HepG2 (cell line): ENCODE data around the gene RFX7. TPM values are rescaled to one million over a fixed set of nuclear protein-coding genes. Genes with fewer than 3 reads are reported as not detected.

ENCODE experiments used
- AHDC1 ChIP-seq: sonication (generic); formaldehyde crosslinking; IDR thresholded peaks from 2 replicates; pipeline ENCODE4 v1.5.1; 2020; ENCODE audit warnings: mild to moderate bottlenecking, missing genetic modification reagents, borderline replicate concordance
- CTCF ChIP-seq: sonication (generic); formaldehyde crosslinking; IDR thresholded peaks from 2 replicates; pipeline ENCODE4 v1.5.0; 2020; ENCODE audit warnings: mild to moderate bottlenecking, missing genetic modification reagents, moderate library complexity
- HNRNPUL1 ChIP-seq: fragments of 200-400 bp; formaldehyde crosslinking; IDR thresholded peaks from 2 replicates; pipeline ENCODE4 v1.6.1; 2017; ENCODE audit warnings: low read depth, mild to moderate bottlenecking, low read length, moderate library complexity
- MED1 ChIP-seq: sonication (generic); formaldehyde crosslinking; IDR thresholded peaks from 2 replicates; pipeline ENCODE4 v1.4.0; 2020; ENCODE audit warnings: missing genetic modification reagents
- SAP130 ChIP-seq: IDR thresholded peaks from 2 replicates; pipeline ENCODE4 v1.6.1; 2016; ENCODE audit warnings: low read depth
- TAF15 ChIP-seq: fragments of 200-400 bp; formaldehyde crosslinking; IDR thresholded peaks from one replicate; pipeline ENCODE4 v1.6.1; 2018; ENCODE audit warnings: mild to moderate bottlenecking, low read depth, low read length; ENCODE audit not compliant: poor library complexity, severe bottlenecking
- ZNF317 ChIP-seq: sonication (generic); formaldehyde crosslinking; IDR thresholded peaks from 2 replicates; pipeline ENCODE4 v1.5.0; 2020; ENCODE audit warnings: mild to moderate bottlenecking, missing genetic modification reagents
- polyA plus RNA-seq, 8 experiments: library from polyadenylated mRNA; depleted of rRNA in 3 of 8; stranded (reverse) in 7 of 8; unstranded in 1 of 8; fragments of >200 nt; fragmentation: Illumina TruSeq in 4 of 8; extraction: Trizol in 4 of 8; gene quantifications; 2 replicates each; pipeline versions ENCODE4 v1.2.1 to v1.2.3, GENCODE V29; 2011 to 2016; ENCODE audit warnings: low read depth in 4 of 8, missing spikeins in 1 of 8, mixed read lengths in 1 of 8; ENCODE audit not compliant: insufficient read depth in 1 of 8
- total RNA-seq, 5 experiments: library from RNA; depleted of rRNA; stranded (reverse); fragments of >200 nt; fragmentation: Illumina TruSeq; extraction: Trizol; gene quantifications; 2 replicates each; pipeline ENCODE4 v1.2.3, GENCODE V29; 2016; ENCODE audit warnings: low read depth in 1 of 5
- TF ChIP-seq, protein P1 (sequence below): fragments of 450-650 bp; IDR thresholded peaks from 2 replicates; pipeline ENCODE4 v1.6.1; 2017
- TF ChIP-seq, protein P2 (sequence below): IDR thresholded peaks from 2 replicates; pipeline ENCODE4 v1.6.1; 2012; ENCODE audit warnings: inconsistent platforms

RFX7 gene
- total and polyA plus RNA-seq, 2 of the 13 experiments (the other 11 are each of a cell fraction or from before 2014, with no cell fraction given) = 8.5 to 10.4 TPM

DNA sequence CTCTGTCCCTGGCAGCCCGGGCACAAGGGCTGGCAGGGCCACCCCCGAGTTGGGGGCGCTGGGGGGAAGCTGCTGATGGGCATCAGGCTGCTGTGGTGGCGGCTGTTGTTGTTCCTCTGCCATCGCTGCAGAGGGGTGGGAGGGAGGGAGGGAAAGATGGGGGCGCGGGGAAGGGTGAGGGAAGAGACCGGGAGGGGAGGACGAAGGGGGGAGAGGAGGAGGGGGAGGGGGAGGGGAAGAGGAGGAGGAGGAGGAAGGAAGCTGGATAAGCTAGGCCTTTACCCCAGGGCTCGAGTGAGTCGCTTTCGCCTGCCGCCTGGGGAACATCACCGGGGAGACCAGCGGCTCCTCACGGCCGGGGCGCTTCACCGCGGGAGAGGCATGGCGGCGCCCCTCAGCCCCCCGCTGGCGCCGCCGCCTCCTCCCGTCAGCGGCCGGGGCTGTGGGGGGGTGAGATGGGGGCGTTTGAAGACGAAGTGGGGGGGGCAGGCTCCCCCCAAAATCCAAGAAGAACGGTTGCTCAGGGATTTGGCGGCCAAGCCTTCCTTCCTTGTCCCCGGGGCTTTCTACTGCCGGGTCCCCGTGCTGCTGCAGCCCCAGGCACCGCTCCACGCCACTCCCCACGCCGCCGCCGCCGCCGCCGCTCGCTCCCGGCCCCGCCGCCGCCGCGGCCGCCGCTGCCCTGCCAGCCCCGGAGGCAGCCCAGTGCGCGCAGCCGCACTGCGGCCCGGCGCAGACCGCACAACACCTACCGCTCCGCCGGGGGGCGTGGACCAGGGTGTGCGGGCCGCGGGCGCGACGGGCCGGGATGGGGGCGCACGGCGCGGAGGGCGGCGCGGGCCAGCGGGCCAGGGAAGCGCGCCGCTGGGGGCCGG is at the start of gene RFX7 (continued):
- no peak; the same call in 1 of the 2 replicates for TF ChIP-seq CTCF (CRISPR knock-in tag)
- TF ChIP-seq HNRNPUL1 = no peak
- no peak for TF ChIP-seq MED1 (CRISPR knock-in tag)
- TF ChIP-seq ZNF317 (CRISPR knock-in tag) = no peak
- TF ChIP-seq TAF15 = no peak
- peak; percentile 31; the same call in 1 of the 2 replicates for TF ChIP-seq SAP130 (CRISPR knock-in tag)
- TF ChIP-seq, protein P1, sequence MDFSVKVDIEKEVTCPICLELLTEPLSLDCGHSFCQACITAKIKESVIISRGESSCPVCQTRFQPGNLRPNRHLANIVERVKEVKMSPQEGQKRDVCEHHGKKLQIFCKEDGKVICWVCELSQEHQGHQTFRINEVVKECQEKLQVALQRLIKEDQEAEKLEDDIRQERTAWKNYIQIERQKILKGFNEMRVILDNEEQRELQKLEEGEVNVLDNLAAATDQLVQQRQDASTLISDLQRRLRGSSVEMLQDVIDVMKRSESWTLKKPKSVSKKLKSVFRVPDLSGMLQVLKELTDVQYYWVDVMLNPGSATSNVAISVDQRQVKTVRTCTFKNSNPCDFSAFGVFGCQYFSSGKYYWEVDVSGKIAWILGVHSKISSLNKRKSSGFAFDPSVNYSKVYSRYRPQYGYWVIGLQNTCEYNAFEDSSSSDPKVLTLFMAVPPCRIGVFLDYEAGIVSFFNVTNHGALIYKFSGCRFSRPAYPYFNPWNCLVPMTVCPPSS = no peak
- no peak for TF ChIP-seq AHDC1 (CRISPR knock-in tag)
- TF ChIP-seq, protein P2, sequence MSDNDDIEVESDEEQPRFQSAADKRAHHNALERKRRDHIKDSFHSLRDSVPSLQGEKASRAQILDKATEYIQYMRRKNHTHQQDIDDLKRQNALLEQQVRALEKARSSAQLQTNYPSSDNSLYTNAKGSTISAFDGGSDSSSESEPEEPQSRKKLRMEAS = peak; percentile 33; the same call in 1 of the 2 replicates
- TF ChIP-seq, all 625 proteins: peak for 32
